Large intestine (tissue), 3 donors: ENCODE measurements around the gene TMEM184C. TPM values are rescaled to one million over a fixed set of nuclear protein-coding genes. Genes with fewer than 3 reads are reported as not detected.

ENCODE experiments used
- DNase-seq, 2 donors: peaks; one replicate each; pipeline versions ENCODE4 v3.0.0 to v3.0.0-alpha.2; 2013
- H3K27ac ChIP-seq: one replicate; pipeline ENCODE4 v1.5.1; 2013; ENCODE audit warnings: low read length
- H3K27me3 ChIP-seq: 2 replicates; pipeline ENCODE4 v1.6.1; 2013; ENCODE audit warnings: low read length; ENCODE audit not compliant: control insufficient read depth, insufficient read depth
- H3K36me3 ChIP-seq: 2 replicates; pipeline ENCODE4 v1.6.1; 2013; ENCODE audit warnings: low read length; ENCODE audit not compliant: control insufficient read depth, insufficient read depth
- H3K4me1 ChIP-seq: one replicate; pipeline ENCODE4 v1.6.1; 2013; ENCODE audit warnings: low read length; ENCODE audit not compliant: control insufficient read depth, insufficient read depth
- H3K4me3 ChIP-seq: one replicate; pipeline ENCODE4 v1.5.1; 2013; ENCODE audit warnings: low read length
- H3K9me3 ChIP-seq: one replicate; pipeline ENCODE4 v1.6.1; 2013; ENCODE audit warnings: mild to moderate bottlenecking, low read depth, low read length, moderate library complexity; ENCODE audit not compliant: control insufficient read depth
- WGBS: methylation state at CpG from one replicate; pipeline ENCODE4 v1.1.5; 2013; ENCODE audit warnings: low lambda C conversion rate; ENCODE audit not compliant: insufficient coverage; 5-methylcytosine and 5-hydroxymethylcytosine counted together
- polyA plus RNA-seq: library from polyadenylated mRNA; unstranded; fragments of 120-200 nt; gene quantifications from one replicate; pipeline ENCODE4 v1.2.1, GENCODE V29; 2013

The TMEM184C gene
- polyA plus RNA-seq, 1 donor = 30.2 TPM

- Histone ChIP-seq H3K9me3 (no peaks in the 10 kb centered on the region), H3K36me3 (peaks cover 53% of the 10 kb centered on the region), H3K27me3 (no peaks in the 10 kb centered on the region), H3K4me3 (no peak overlapping the region), H3K27ac (no peak overlapping the region), H3K4me1 (no peaks in the 10 kb centered on the region)
- no peak for DNase-seq
- no CpG with 5 or more reads among the region's 4 CpGs for WGBS
Observed at GRCh38 chr4:147626903-147627302, 9.7 kb downstream of the TMEM184C start.

GRCh38 chr4:147628415-147628814, 11.2 kb downstream of the TMEM184C start:
- H3K27me3 ChIP-seq = no peaks in the 10 kb centered on the region
- no peak for DNase-seq
- peaks cover 57% of the 10 kb centered on the region for H3K36me3 ChIP-seq
- H3K27ac ChIP-seq = no peak overlapping the region
- WGBS = no CpG with 5 or more reads among the region's 3 CpGs
- H3K4me3 ChIP-seq = no peak overlapping the region
- H3K4me1 ChIP-seq = no peaks in the 10 kb centered on the region
- no peaks in the 10 kb centered on the region for H3K9me3 ChIP-seq

GRCh38 chr4:147629783-147630730, 12.9 kb downstream of the TMEM184C start:
- peaks cover 61% of the 10 kb centered on the region for H3K36me3 ChIP-seq

GRCh38 chr4:147633113-147633512, 15.9 kb downstream of the TMEM184C start:
- Histone ChIP-seq H3K4me1 (no peaks in the 10 kb centered on the region), H3K9me3 (no peaks in the 10 kb centered on the region), H3K27ac (no peak overlapping the region), H3K36me3 (peaks cover 59% of the 10 kb centered on the region), H3K27me3 (no peaks in the 10 kb centered on the region), H3K4me3 (no peak overlapping the region)
- no peak for DNase-seq
- WGBS = no CpG with 5 or more reads among the region's 3 CpGs

More at GRCh38 chr4:147629783-147630730, 12.9 kb downstream of the TMEM184C start:
- no peak for DNase-seq
- no peak overlapping the region for H3K4me3 ChIP-seq
- H3K27ac ChIP-seq = no peak overlapping the region
- no CpG with 5 or more reads among the region's 1 CpG for WGBS
- no peaks in the 10 kb centered on the region for H3K4me1 ChIP-seq
- H3K27me3 ChIP-seq = no peaks in the 10 kb centered on the region
- no peaks in the 10 kb centered on the region for H3K9me3 ChIP-seq

- H3K27ac ChIP-seq = no peak overlapping the region
- H3K4me1 ChIP-seq = no peaks in the 10 kb centered on the region
- no peaks in the 10 kb centered on the region for H3K9me3 ChIP-seq
- H3K36me3 ChIP-seq = peaks cover 54% of the 10 kb centered on the region
- no peak for DNase-seq
- WGBS = no CpG with 5 or more reads among the region's 1 CpG
- H3K27me3 ChIP-seq = no peaks in the 10 kb centered on the region
- no peak overlapping the region for H3K4me3 ChIP-seq
Observed at GRCh38 chr4:147633643-147634042, 16.4 kb downstream of the TMEM184C start.

GRCh38 chr4:147635348-147635747, 18.2 kb downstream of the TMEM184C start:
- H3K27ac ChIP-seq = no peak overlapping the region
- DNase-seq = no peak
- H3K9me3 ChIP-seq = no peaks in the 10 kb centered on the region
- H3K4me3 ChIP-seq = no peak overlapping the region
- no peaks in the 10 kb centered on the region for H3K4me1 ChIP-seq
- H3K27me3 ChIP-seq = no peaks in the 10 kb centered on the region
- peaks cover 48% of the 10 kb centered on the region for H3K36me3 ChIP-seq

- Histone ChIP-seq H3K27ac (no peak overlapping the region), H3K9me3 (no peaks in the 10 kb centered on the region), H3K27me3 (no peaks in the 10 kb centered on the region), H3K4me1 (no peaks in the 10 kb centered on the region), H3K4me3 (no peak overlapping the region), H3K36me3 (peaks cover 58% of the 10 kb centered on the region)
- no peak for DNase-seq
- no CpG with 5 or more reads among the region's 1 CpG for WGBS
Observed at GRCh38 chr4:147638365-147638764, 21.2 kb downstream of the TMEM184C start.

- Histone ChIP-seq H3K4me3 (no peak overlapping the region), H3K27ac (no peak overlapping the region), H3K9me3 (no peaks in the 10 kb centered on the region), H3K27me3 (no peaks in the 10 kb centered on the region), H3K36me3 (peaks cover 59% of the 10 kb centered on the region), H3K4me1 (no peaks in the 10 kb centered on the region)
- 100% methylated on average over 1 of the region's 2 CpGs for WGBS
- no peak for DNase-seq
Observed at GRCh38 chr4:147638942-147639341, 21.7 kb downstream of the TMEM184C start.

GRCh38 chr4:147639388-147639787, 22.2 kb downstream of the TMEM184C start:
- DNase-seq = no peak
- H3K27ac ChIP-seq = no peak overlapping the region
- no peak overlapping the region for H3K4me3 ChIP-seq
- H3K9me3 ChIP-seq = no peaks in the 10 kb centered on the region
- H3K36me3 ChIP-seq = peaks cover 55% of the 10 kb centered on the region
- H3K27me3 ChIP-seq = no peaks in the 10 kb centered on the region
- no peaks in the 10 kb centered on the region for H3K4me1 ChIP-seq

GRCh38 chr4:147640331-147640730, 23.1 kb downstream of the TMEM184C start:
- no peak overlapping the region for H3K4me3 ChIP-seq
- no CpG with 5 or more reads among the region's 1 CpG for WGBS
- no peaks in the 10 kb centered on the region for H3K27me3 ChIP-seq
- no peak for DNase-seq
- peaks cover 47% of the 10 kb centered on the region for H3K36me3 ChIP-seq
- no peaks in the 10 kb centered on the region for H3K9me3 ChIP-seq
- no peaks in the 10 kb centered on the region for H3K4me1 ChIP-seq
- no peak overlapping the region for H3K27ac ChIP-seq

- Histone ChIP-seq H3K4me1 (no peaks in the 10 kb centered on the region), H3K4me3 (no peak overlapping the region), H3K27me3 (no peaks in the 10 kb centered on the region), H3K27ac (no peak overlapping the region), H3K36me3 (peaks cover 36% of the 10 kb centered on the region), H3K9me3 (no peaks in the 10 kb centered on the region)
- no peak for DNase-seq
- WGBS = no CpG with 5 or more reads among the region's 1 CpG
Observed at GRCh38 chr4:147643616-147644015, 26.4 kb downstream of the TMEM184C start.
